Measurements from ENCODE around the gene OR8D2. TPM values are rescaled to one million over a fixed set of nuclear protein-coding genes. Genes with fewer than 3 reads are reported as not detected.
"Not testable (repeated sequence)": the region's sequence is repeated elsewhere in the genome, so short reads cannot be mapped to it uniquely, and the experiment has no call there.

The OR8D2 gene
- total RNA-seq, 1 experiment from 2014 or later: not detected

DNA sequence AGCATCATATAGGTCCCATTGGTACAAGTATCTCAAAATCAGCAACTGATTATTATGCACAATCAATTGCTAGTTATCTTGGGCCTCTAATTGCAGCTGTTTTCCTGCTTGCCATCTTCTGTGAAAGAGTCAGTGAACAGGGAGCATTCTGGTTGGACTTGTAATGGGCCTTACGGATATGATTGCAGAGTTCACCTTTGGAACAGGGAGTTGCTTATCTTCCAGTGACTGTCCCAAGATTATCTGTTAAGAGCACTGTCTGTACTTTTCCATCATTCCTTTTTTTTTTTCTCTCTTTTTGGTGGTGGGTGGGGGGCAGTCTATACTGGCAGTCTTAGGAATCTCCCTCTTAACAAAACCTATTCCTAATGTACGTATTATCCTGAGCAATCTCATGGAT is 46.0 kb downstream of the OR8D2 start:
- Histone ChIP-seq H3K36me3 (ENCODE audit: insufficient read depth, low read length, poor library complexity, severe bottlenecking) (no peaks in the 10 kb centered on the region), H3K4me1 (ENCODE audit: insufficient read depth, low read length, poor library complexity, severe bottlenecking) (no peaks in the 10 kb centered on the region), H3K9me3 (ENCODE audit: low read depth, low read length, poor library complexity, severe bottlenecking) (no peaks in the 10 kb centered on the region), H3K27ac (ENCODE audit: low read depth, low read length, poor library complexity, severe bottlenecking) (no peak overlapping the region), H3K4me3 (ENCODE audit: low read depth, low read length, poor library complexity, severe bottlenecking) (no peak overlapping the region), H3K27me3 (replicated peaks; ENCODE audit: insufficient read depth, low read depth, low read length, poor library complexity) (no peaks in the 10 kb centered on the region)
- intact Hi-C loops (cut with micrococcal nuclease; ENCODE audit: unreplicated experiment): no loop called here
- ChIA-PET POLR2A (ENCODE audit: low non-redundant PET) (no interaction called here), CTCF (no interaction called here)
- TF ChIP-seq EZH2 (IDR thresholded peaks at IDR 0.05; ENCODE audit: borderline replicate concordance, low read depth, low read length, poor library complexity, severe bottlenecking): no peak
- TF ChIP-seq, protein P1, sequence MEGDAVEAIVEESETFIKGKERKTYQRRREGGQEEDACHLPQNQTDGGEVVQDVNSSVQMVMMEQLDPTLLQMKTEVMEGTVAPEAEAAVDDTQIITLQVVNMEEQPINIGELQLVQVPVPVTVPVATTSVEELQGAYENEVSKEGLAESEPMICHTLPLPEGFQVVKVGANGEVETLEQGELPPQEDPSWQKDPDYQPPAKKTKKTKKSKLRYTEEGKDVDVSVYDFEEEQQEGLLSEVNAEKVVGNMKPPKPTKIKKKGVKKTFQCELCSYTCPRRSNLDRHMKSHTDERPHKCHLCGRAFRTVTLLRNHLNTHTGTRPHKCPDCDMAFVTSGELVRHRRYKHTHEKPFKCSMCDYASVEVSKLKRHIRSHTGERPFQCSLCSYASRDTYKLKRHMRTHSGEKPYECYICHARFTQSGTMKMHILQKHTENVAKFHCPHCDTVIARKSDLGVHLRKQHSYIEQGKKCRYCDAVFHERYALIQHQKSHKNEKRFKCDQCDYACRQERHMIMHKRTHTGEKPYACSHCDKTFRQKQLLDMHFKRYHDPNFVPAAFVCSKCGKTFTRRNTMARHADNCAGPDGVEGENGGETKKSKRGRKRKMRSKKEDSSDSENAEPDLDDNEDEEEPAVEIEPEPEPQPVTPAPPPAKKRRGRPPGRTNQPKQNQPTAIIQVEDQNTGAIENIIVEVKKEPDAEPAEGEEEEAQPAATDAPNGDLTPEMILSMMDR (conservative IDR thresholded peaks at IDR 0.05; ENCODE audit: low read depth, low read length): no peak
- no peak for DNase-seq (ENCODE audit: low spot score)
- BruUV-seq (replicated peaks): no TSS peak

DNA sequence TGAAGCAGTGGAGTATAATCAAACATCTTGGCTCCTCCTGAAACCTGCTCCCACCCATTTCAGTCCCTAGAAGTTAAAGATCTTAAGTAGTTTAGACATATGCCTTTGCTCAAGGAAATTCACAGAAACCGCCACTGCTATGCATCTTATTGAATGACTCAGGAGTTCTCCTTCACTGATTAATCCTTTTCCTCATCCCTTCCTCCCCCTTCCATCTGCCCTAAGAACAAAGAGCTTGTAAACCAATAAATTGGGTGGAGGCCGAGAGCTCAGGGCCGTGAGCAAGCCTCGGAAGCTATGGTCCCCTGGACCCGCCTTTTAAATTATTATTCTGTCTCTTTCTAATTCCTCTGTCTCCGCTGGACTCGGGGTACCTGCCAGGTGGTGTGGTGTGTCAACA is 49.1 kb downstream of the OR8D2 start:
- H3K4me3 ChIP-seq (ENCODE audit: low read depth, low read length, poor library complexity, severe bottlenecking); H3K27me3 ChIP-seq (replicated peaks; ENCODE audit: insufficient read depth, low read depth, low read length, poor library complexity); H3K27ac ChIP-seq (ENCODE audit: low read depth, low read length, poor library complexity, severe bottlenecking); intact Hi-C loops (cut with micrococcal nuclease; ENCODE audit: unreplicated experiment); DNase-seq (ENCODE audit: low spot score); H3K36me3 ChIP-seq (ENCODE audit: insufficient read depth, low read length, poor library complexity, severe bottlenecking); H3K4me1 ChIP-seq (ENCODE audit: insufficient read depth, low read length, poor library complexity, severe bottlenecking); BruUV-seq (replicated peaks); H3K9me3 ChIP-seq (ENCODE audit: low read depth, low read length, poor library complexity, severe bottlenecking); CTCF ChIA-PET; POLR2A ChIA-PET (ENCODE audit: low non-redundant PET): not testable (repeated sequence)

Other genes with a start within 250 kb of the OR8D2 start
- 11.2 and 12.8 TPM in 2 replicates for gene VWA5A, start 204.7 kb downstream of the OR8D2 start, total RNA-seq (2021)
- gene OR10D3, start 136.9 kb downstream of the OR8D2 start, total RNA-seq (2021): not detected in 2 replicates
- not detected in 2 replicates for gene OR8G1, start 79.1 kb downstream of the OR8D2 start, total RNA-seq (2021)
- gene OR8G5, start 63.8 kb downstream of the OR8D2 start, total RNA-seq (2021): not detected in 2 replicates
- gene OR8D1, start 6.2 kb downstream of the OR8D2 start, total RNA-seq (2021): 0.41 and 0.52 TPM in 2 replicates
- gene OR8B2, start 64.3 kb upstream of the OR8D2 start, total RNA-seq (2021): not detected in 2 replicates
- gene OR8B3, start 78.8 kb upstream of the OR8D2 start, total RNA-seq (2021): not detected in 2 replicates
- gene OR8B4, start 104.7 kb upstream of the OR8D2 start, total RNA-seq (2021): not detected in 2 replicates
- gene OR8B8, start 125.5 kb upstream of the OR8D2 start, total RNA-seq (2021): not detected in 2 replicates
- not detected in 2 replicates for gene OR8B12, start 223.5 kb upstream of the OR8D2 start, total RNA-seq (2021)
- not detected in 2 replicates for gene OR8A1, start 249.8 kb upstream of the OR8D2 start, total RNA-seq (2021)